ENCODE measurements around the gene TPM2. TPM values are rescaled to one million over a fixed set of nuclear protein-coding genes. Genes with fewer than 3 reads are reported as not detected.

The TPM2 gene
- total RNA-seq, 3 donors from 2014 or later (not counting 1 experiment from before 2014, with no cell fraction given) = 20.9 to 23.8 (median 22.9) TPM

DNA sequence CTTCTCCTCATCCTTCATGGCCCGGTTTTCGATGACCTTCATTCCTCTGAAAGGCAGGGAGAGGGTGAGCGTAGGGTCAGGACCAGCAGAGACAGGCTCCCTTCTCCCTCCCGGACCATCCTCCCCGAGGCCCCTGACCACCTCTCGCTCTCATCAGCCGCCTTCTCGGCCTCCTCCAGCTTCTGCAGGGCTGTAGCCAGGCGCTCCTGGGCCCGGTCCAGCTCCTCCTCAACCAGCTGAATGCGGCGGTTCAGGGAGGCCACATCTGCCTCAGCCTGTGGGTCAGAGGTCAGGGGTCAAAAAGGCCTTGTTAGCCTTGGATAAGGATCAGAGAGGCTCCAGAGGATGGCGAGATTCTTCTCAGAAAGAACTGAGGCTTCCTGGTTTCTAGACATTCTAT lies 4.2 kb downstream of the TPM2 start:
- Histone ChIP-seq H3K4me1 (ENCODE audit: control insufficient read depth, insufficient read depth, low read length) (peaks cover 9% of the 10 kb centered on the region), H3K27me3 (ENCODE audit: control insufficient read depth, insufficient read depth, low read length) (no peaks in the 10 kb centered on the region), H3K36me3 (ENCODE audit: control insufficient read depth, insufficient read depth, low read length) (peaks cover 4% of the 10 kb centered on the region), H3K27ac (ENCODE audit: low read length) (no peak overlapping the region), H3K9me3 (ENCODE audit: control insufficient read depth, insufficient read depth, low read length) (no peaks in the 10 kb centered on the region), H3K4me3 (ENCODE audit: low read length) (no peak overlapping the region)
- H3K27ac Mint-ChIP-seq = no peak overlapping the region
- ATAC-seq (no peak), DNase-seq (no peak)
- H3K4me1 Mint-ChIP-seq = peaks cover 0 to 10% of the 10 kb centered on the region in 2 donors
- intact Hi-C loops (cut with micrococcal nuclease) = no loop called here
- no peaks in the 10 kb centered on the region for H3K9me3 Mint-ChIP-seq
- TF ChIP-seq, protein P1, sequence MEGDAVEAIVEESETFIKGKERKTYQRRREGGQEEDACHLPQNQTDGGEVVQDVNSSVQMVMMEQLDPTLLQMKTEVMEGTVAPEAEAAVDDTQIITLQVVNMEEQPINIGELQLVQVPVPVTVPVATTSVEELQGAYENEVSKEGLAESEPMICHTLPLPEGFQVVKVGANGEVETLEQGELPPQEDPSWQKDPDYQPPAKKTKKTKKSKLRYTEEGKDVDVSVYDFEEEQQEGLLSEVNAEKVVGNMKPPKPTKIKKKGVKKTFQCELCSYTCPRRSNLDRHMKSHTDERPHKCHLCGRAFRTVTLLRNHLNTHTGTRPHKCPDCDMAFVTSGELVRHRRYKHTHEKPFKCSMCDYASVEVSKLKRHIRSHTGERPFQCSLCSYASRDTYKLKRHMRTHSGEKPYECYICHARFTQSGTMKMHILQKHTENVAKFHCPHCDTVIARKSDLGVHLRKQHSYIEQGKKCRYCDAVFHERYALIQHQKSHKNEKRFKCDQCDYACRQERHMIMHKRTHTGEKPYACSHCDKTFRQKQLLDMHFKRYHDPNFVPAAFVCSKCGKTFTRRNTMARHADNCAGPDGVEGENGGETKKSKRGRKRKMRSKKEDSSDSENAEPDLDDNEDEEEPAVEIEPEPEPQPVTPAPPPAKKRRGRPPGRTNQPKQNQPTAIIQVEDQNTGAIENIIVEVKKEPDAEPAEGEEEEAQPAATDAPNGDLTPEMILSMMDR (IDR thresholded peaks at IDR 0.05) = no peak
- 94% methylated on average over 13 of the region's 13 CpGs for WGBS (ENCODE audit: insufficient coverage)
- H3K4me3 Mint-ChIP-seq = no peak overlapping the region
- no peaks in the 10 kb centered on the region for H3K27me3 Mint-ChIP-seq (ENCODE audit: low read depth in 2 of 2)
- H3K36me3 Mint-ChIP-seq = no peaks in the 10 kb centered on the region

DNA sequence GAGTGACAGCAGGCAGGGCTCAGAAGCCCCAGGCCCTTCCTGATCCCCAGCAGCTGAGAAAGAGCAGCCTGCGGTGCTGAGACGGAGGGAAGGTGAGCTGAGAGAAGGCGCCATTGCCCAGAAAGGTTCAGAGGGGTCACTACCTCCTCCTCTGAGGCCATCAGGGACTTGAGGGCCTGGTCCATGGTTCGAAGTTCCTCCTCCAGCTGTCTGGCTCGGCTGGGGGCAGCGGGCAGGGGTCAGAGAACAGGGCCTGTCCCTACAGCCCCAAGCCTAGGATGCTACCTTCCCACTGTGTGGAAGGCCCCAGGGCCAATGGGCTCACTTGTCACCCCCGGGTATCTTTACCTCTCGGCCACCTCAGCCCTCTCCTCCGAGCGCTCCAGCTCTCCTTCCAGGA lies 4.8 kb downstream of the TPM2 start:
- Histone ChIP-seq H3K4me3 (ENCODE audit: low read length) (no peak overlapping the region), H3K9me3 (ENCODE audit: control insufficient read depth, insufficient read depth, low read length) (no peaks in the 10 kb centered on the region), H3K27me3 (ENCODE audit: control insufficient read depth, insufficient read depth, low read length) (no peaks in the 10 kb centered on the region), H3K4me1 (ENCODE audit: control insufficient read depth, insufficient read depth, low read length) (peaks cover 4% of the 10 kb centered on the region), H3K27ac (ENCODE audit: low read length) (no peak overlapping the region), H3K36me3 (ENCODE audit: control insufficient read depth, insufficient read depth, low read length) (peaks cover 4% of the 10 kb centered on the region)
- intact Hi-C loops (cut with micrococcal nuclease) = no loop called here
- H3K9me3 Mint-ChIP-seq = no peaks in the 10 kb centered on the region
- no peaks in the 10 kb centered on the region for H3K27me3 Mint-ChIP-seq (ENCODE audit: low read depth in 2 of 2)
- TF ChIP-seq, protein P1 (IDR thresholded peaks at IDR 0.05) = no peak
- no peak overlapping the region for H3K4me3 Mint-ChIP-seq
- no peaks in the 10 kb centered on the region for H3K36me3 Mint-ChIP-seq
- peaks cover 0 to 10% of the 10 kb centered on the region in 2 donors for H3K4me1 Mint-ChIP-seq
- DNase-seq = no peak
- ATAC-seq = no peak
- H3K27ac Mint-ChIP-seq = no peak overlapping the region
- 96% methylated on average over 10 of the region's 10 CpGs for WGBS (ENCODE audit: insufficient coverage)

DNA sequence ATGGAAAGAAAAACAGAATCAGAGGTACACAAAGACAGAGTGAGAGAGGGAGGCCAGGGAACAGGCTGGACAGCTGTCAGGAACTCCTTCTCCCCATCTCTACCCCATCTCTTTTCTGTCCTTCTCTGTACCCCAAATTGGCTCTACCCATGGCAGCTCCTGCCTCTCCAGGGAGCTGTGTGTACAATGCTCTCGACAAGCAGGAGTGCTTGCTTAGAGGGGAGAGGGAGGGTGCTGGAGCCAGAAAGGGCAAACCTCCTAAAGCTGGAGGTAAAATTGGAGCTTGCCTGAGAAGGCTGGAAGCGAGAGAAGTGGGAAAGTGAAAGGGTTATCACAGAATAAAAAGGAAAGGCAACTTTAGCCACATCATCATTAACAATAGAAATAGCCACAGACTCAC lies 6.4 kb downstream of the TPM2 start:
- Histone ChIP-seq H3K27ac (ENCODE audit: low read length) (no peak overlapping the region), H3K4me3 (ENCODE audit: low read length) (no peak overlapping the region), H3K9me3 (ENCODE audit: control insufficient read depth, insufficient read depth, low read length) (no peaks in the 10 kb centered on the region), H3K36me3 (ENCODE audit: control insufficient read depth, insufficient read depth, low read length) (peaks cover 4% of the 10 kb centered on the region), H3K27me3 (ENCODE audit: control insufficient read depth, insufficient read depth, low read length) (no peaks in the 10 kb centered on the region), H3K4me1 (ENCODE audit: control insufficient read depth, insufficient read depth, low read length) (no peaks in the 10 kb centered on the region)
- intact Hi-C loops (cut with micrococcal nuclease) = no loop called here
- H3K36me3 Mint-ChIP-seq = no peaks in the 10 kb centered on the region
- H3K27me3 Mint-ChIP-seq (ENCODE audit: low read depth in 2 of 2) = no peaks in the 10 kb centered on the region
- no peak for ATAC-seq
- no peaks in the 10 kb centered on the region for H3K4me1 Mint-ChIP-seq
- no peak for DNase-seq
- TF ChIP-seq, protein P1 (IDR thresholded peaks at IDR 0.05) = no peak
- no peaks in the 10 kb centered on the region for H3K9me3 Mint-ChIP-seq
- H3K4me3 Mint-ChIP-seq = no peak overlapping the region
- H3K27ac Mint-ChIP-seq = no peak overlapping the region
- 88% methylated on average over 1 of the region's 2 CpGs for WGBS (ENCODE audit: insufficient coverage)

DNA sequence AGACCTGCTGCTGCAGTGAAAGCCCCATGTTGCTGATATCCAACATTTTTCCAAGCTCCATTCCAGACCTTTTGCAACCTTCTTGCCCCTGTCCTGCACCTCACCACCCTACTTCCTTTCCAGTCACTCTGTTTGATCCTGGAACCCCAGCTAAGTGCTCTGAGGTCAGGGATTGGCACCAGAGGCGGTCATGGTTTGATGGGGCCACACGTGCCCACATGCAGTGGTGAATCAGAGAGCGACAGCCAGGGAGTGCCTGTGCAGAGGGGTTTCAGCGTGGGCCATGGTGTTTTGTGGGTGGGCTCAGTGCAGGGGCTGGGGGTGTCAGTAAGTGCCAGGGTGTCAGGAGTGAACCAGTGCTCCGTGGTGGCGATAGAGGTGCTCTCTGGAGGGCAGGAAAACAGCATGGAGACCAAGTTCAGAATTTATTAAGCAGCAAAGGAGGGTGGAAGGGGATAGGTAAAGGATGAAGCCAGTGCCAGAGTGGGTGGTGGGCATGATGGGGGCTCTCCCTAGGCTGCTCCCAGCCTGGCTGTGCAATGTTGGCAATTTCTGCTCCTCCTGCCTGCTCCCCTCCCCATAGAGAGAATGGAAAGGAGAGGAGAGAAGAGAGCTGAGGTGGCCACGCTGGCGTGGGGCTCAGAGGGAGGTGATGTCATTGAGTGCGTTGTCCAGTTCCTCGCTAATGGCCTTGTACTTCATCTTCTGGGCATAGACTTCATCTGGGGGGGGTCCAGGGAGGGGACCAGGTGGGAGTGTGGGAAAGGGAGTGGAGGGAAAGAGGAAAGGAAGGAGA lies 7.0 kb downstream of the TPM2 start:
- H3K27me3 Mint-ChIP-seq (ENCODE audit: low read depth in 2 of 2) = no peaks in the 10 kb centered on the region

More for the DNA sequence above, 7.0 kb downstream of the TPM2 start:
- intact Hi-C loops (cut with micrococcal nuclease) = no loop called here
- no peak for DNase-seq
- peaks cover 4% of the 10 kb centered on the region for H3K36me3 ChIP-seq (ENCODE audit: control insufficient read depth, insufficient read depth, low read length)
- no peaks in the 10 kb centered on the region for H3K4me1 Mint-ChIP-seq
- H3K27ac ChIP-seq (ENCODE audit: low read length) = no peak overlapping the region
- H3K27ac Mint-ChIP-seq = no peak overlapping the region
- 93% methylated on average over 10 of the region's 10 CpGs for WGBS (ENCODE audit: insufficient coverage)
- H3K4me3 ChIP-seq (ENCODE audit: low read length) = no peak overlapping the region
- no peaks in the 10 kb centered on the region for H3K9me3 Mint-ChIP-seq
- H3K4me1 ChIP-seq (ENCODE audit: control insufficient read depth, insufficient read depth, low read length) = no peaks in the 10 kb centered on the region
- H3K27me3 ChIP-seq (ENCODE audit: control insufficient read depth, insufficient read depth, low read length) = no peaks in the 10 kb centered on the region
- H3K9me3 ChIP-seq (ENCODE audit: control insufficient read depth, insufficient read depth, low read length) = no peaks in the 10 kb centered on the region
- ATAC-seq = no peak
- no peak overlapping the region for H3K4me3 Mint-ChIP-seq
- TF ChIP-seq, protein P1 (IDR thresholded peaks at IDR 0.05) = no peak
- no peaks in the 10 kb centered on the region for H3K36me3 Mint-ChIP-seq

All from natural killer cell (primary cell).